Muscle layer of duodenum (tissue), 2 donors: ENCODE results near the gene RIPK3.

Experiments
- H3K27ac ChIP-seq: one replicate; pipeline ENCODE4 v1.7.0; 2013; ENCODE audit warnings: mild to moderate bottlenecking, low read length
- H3K27me3 ChIP-seq: one replicate; pipeline ENCODE4 v1.7.0; 2013; ENCODE audit warnings: low read depth, mild to moderate bottlenecking, control low read depth, low read length
- H3K36me3 ChIP-seq, 2 donors: one replicate each; pipeline ENCODE4 v1.7.0; 2013; ENCODE audit warnings: low read length in 2 of 2, control low read depth in 1 of 2, mild to moderate bottlenecking in 1 of 2; ENCODE audit not compliant: insufficient read depth in 2 of 2, control insufficient read depth in 1 of 2
- H3K4me1 ChIP-seq, 2 donors: one replicate each; pipeline ENCODE4 v1.7.0; 2013; ENCODE audit warnings: low read length in 2 of 2, mild to moderate bottlenecking in 2 of 2, control low read depth in 1 of 2, moderate library complexity in 1 of 2; ENCODE audit not compliant: insufficient read depth in 2 of 2, control insufficient read depth in 1 of 2
- H3K4me3 ChIP-seq, 2 donors: one replicate each; pipeline ENCODE4 v1.7.0; 2013; ENCODE audit warnings: low read length in 2 of 2, low read depth in 1 of 2, mild to moderate bottlenecking in 1 of 2
- H3K9me3 ChIP-seq, 2 donors: one replicate each; pipeline ENCODE4 v1.7.0; 2013; ENCODE audit warnings: low read length in 2 of 2, control low read depth in 1 of 2, mild to moderate bottlenecking in 1 of 2; ENCODE audit not compliant: control insufficient read depth in 1 of 2
- donor health status: healthy.

RIPK3 gene

GRCh38 chr14:24308342-24309124 lies 31.3 kb downstream of the RIPK3 start:
- H3K36me3 ChIP-seq, result peaks cover 35 to 40% of the 10 kb centered on the region in 2 donors
- H3K4me1 ChIP-seq, result peaks cover 12 to 21% of the 10 kb centered on the region in 2 donors
- H3K9me3 ChIP-seq, result no peaks in the 10 kb centered on the region
- H3K4me3 ChIP-seq, result no peak overlapping the region
- no peaks in the 10 kb centered on the region for H3K27me3 ChIP-seq
- H3K27ac ChIP-seq, result peak overlapping the region; percentile 72

- Histone ChIP-seq H3K9me3 (no peaks in the 10 kb centered on the region), H3K27me3 (no peaks in the 10 kb centered on the region), H3K4me3 (peak within 1 kb of the TSS in 1 of 2 donors; percentile 40), H3K27ac (peak within 1 kb of the TSS; percentile 72), H3K36me3 (peaks cover 40 to 48% of the 10 kb centered on the region in 2 donors), H3K4me1 (peaks cover 12 to 21% of the 10 kb centered on the region in 2 donors)
Observed at GRCh38 chr14:24307575-24308341, 32.0 kb downstream of the RIPK3 start, which contains the start of gene CIDEB. TSS of gene CIDEB (minus strand) at chr14:24307977. CDS start at chr14:24307858, 119 bp downstream.

GRCh38 chr14:24307156-24307574 lies 32.6 kb downstream of the RIPK3 start:
- peaks cover 12 to 21% of the 10 kb centered on the region in 2 donors for H3K4me1 ChIP-seq
- peak overlapping the region in 1 of 2 donors; percentile 40 for H3K4me3 ChIP-seq
- peak overlapping the region; percentile 72 for H3K27ac ChIP-seq
- H3K36me3 ChIP-seq, result peaks cover 46 to 54% of the 10 kb centered on the region in 2 donors
- no peaks in the 10 kb centered on the region for H3K27me3 ChIP-seq
- H3K9me3 ChIP-seq, result no peaks in the 10 kb centered on the region

GRCh38 chr14:24304019-24304387 lies 35.8 kb downstream of the RIPK3 start:
- peaks cover 12 to 20% of the 10 kb centered on the region in 2 donors for H3K4me1 ChIP-seq
- H3K27ac ChIP-seq, result peak overlapping the region; percentile 54
- H3K9me3 ChIP-seq, result no peaks in the 10 kb centered on the region
- no peaks in the 10 kb centered on the region for H3K27me3 ChIP-seq
- peaks cover 52 to 63% of the 10 kb centered on the region in 2 donors for H3K36me3 ChIP-seq
- H3K4me3 ChIP-seq, result no peak overlapping the region

GRCh38 chr14:24300326-24300980 lies 39.3 kb downstream of the RIPK3 start:
- H3K4me1 ChIP-seq, result peaks cover 12 to 29% of the 10 kb centered on the region in 2 donors
- peaks cover 47 to 51% of the 10 kb centered on the region in 2 donors for H3K36me3 ChIP-seq
- no peaks in the 10 kb centered on the region for H3K9me3 ChIP-seq
- H3K4me3 ChIP-seq, result peak overlapping the region; percentile 81 to 93
- no peaks in the 10 kb centered on the region for H3K27me3 ChIP-seq
- H3K27ac ChIP-seq, result peak overlapping the region; percentile 89

- peaks cover 12 to 29% of the 10 kb centered on the region in 2 donors for H3K4me1 ChIP-seq
- H3K27ac ChIP-seq, result peak within 1 kb of the TSS; percentile 89
- H3K36me3 ChIP-seq, result peaks cover 39 to 46% of the 10 kb centered on the region in 2 donors
- no peaks in the 10 kb centered on the region for H3K9me3 ChIP-seq
- no peaks in the 10 kb centered on the region for H3K27me3 ChIP-seq
- peak within 1 kb of the TSS; percentile 81 to 93 for H3K4me3 ChIP-seq
Observed at GRCh38 chr14:24299255-24300191, 40.3 kb downstream of the RIPK3 start, which contains the start of the genes DHRS1 and NOP9. TSS of gene DHRS1 (minus strand) at chr14:24299780. CDS start at chr14:24299106, 674 bp downstream. TSS of gene NOP9 (plus strand) at chr14:24299850. CDS start at chr14:24299955, 105 bp downstream.

GRCh38 chr14:24298892-24299254 lies 40.9 kb downstream of the RIPK3 start:
- peaks cover 32 to 40% of the 10 kb centered on the region in 2 donors for H3K36me3 ChIP-seq
- H3K4me1 ChIP-seq, result peaks cover 12 to 29% of the 10 kb centered on the region in 2 donors
- no peaks in the 10 kb centered on the region for H3K9me3 ChIP-seq
- H3K27ac ChIP-seq, result peak overlapping the region; percentile 89
- peak overlapping the region; percentile 81 to 93 for H3K4me3 ChIP-seq
- no peaks in the 10 kb centered on the region for H3K27me3 ChIP-seq

- Histone ChIP-seq H3K9me3 (no peaks in the 10 kb centered on the region), H3K4me3 (no peak overlapping the region), H3K27me3 (no peaks in the 10 kb centered on the region), H3K4me1 (peaks cover 12 to 29% of the 10 kb centered on the region in 2 donors), H3K27ac (peak overlapping the region; percentile 52), H3K36me3 (peaks cover 26 to 28% of the 10 kb centered on the region in 2 donors)
Observed at GRCh38 chr14:24297190-24297964, 42.4 kb downstream of the RIPK3 start.

- no peaks in the 10 kb centered on the region for H3K27me3 ChIP-seq
Observed at GRCh38 chr14:24296341-24297157, 43.2 kb downstream of the RIPK3 start.

More at GRCh38 chr14:24296341-24297157, 43.2 kb downstream of the RIPK3 start:
- H3K9me3 ChIP-seq, result no peaks in the 10 kb centered on the region
- H3K36me3 ChIP-seq, result peaks cover 26 to 28% of the 10 kb centered on the region in 2 donors
- H3K4me1 ChIP-seq, result peaks cover 12 to 29% of the 10 kb centered on the region in 2 donors
- H3K27ac ChIP-seq, result peak overlapping the region; percentile 57
- H3K4me3 ChIP-seq, result no peak overlapping the region
